LNCaP clone FGC (cell line): ENCODE results near the gene NEDD4L.
A peak's percentile ranks its signal among the peaks of the same experiment; 100 is the strongest.

Experiments
- DNase-seq: peaks from one replicate; pipeline ENCODE4 v3.0.0-alpha.2; 2011; ENCODE audit warnings: low read depth
- H3K4me3 ChIP-seq: 2 replicates; pipeline ENCODE4 v1.5.1; 2011; ENCODE audit warnings: mild to moderate bottlenecking, low read depth, low read length, control low read depth
- TF ChIP-seq, protein P1 (sequence below): IDR thresholded peaks from 2 replicates; pipeline ENCODE4 v1.5.1; 2012; ENCODE audit warnings: mild to moderate bottlenecking; ENCODE audit not compliant: control insufficient read depth, insufficient read depth; ENCODE audit errors: extremely low read depth

The NEDD4L gene

DNA sequence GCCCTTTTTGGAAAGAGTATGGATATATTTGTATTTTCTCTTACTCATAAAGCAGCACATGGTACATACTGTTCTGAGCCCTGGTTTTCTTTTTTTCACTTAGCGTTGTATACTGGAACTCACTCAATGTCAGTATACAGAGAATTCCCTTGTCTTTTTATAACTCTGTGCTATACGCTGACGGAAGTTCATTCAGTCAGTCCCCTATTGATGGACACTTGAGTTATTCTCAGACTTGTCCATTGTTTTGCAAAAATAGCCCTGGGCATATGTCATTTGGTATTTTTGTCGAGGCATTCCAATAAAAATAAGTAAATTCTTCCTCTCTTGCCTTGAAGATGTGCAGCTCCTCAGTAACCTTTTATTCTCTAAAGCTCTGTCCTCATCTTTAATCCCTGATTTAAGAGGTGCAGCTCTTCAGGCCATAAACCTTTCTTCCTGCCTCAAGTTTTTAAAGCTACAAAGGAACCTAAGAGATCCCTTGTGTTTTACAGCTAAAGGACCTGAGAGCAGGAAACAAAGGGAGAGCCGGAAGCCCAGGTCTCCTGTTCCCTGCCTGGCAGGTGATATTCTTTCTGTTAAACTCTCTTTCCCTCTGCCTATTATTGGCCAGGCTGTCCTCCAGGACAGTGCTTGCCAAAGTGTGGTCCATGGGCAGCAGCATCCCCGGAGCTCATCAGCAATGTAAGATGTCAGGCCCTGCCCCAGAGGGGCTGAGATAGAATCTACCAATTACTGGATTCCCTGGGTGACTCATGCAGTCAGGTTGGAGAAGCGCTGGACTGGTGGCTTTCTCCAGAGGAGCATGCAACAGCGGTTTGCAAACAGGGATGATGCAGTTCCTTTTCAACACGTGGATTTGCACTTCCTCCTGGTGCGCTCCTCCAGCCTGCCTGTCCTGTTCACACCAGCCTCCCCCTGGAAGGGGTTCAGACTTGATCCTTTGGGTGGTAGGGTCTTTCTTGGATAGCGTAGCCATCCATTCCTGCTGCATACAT lies 158.0 kb downstream of the NEDD4L start:
- TF ChIP-seq, protein P1, sequence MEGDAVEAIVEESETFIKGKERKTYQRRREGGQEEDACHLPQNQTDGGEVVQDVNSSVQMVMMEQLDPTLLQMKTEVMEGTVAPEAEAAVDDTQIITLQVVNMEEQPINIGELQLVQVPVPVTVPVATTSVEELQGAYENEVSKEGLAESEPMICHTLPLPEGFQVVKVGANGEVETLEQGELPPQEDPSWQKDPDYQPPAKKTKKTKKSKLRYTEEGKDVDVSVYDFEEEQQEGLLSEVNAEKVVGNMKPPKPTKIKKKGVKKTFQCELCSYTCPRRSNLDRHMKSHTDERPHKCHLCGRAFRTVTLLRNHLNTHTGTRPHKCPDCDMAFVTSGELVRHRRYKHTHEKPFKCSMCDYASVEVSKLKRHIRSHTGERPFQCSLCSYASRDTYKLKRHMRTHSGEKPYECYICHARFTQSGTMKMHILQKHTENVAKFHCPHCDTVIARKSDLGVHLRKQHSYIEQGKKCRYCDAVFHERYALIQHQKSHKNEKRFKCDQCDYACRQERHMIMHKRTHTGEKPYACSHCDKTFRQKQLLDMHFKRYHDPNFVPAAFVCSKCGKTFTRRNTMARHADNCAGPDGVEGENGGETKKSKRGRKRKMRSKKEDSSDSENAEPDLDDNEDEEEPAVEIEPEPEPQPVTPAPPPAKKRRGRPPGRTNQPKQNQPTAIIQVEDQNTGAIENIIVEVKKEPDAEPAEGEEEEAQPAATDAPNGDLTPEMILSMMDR, result no peak
- peak; percentile 73 for DNase-seq
- H3K4me3 ChIP-seq, result peak overlapping the region; percentile 26

DNA sequence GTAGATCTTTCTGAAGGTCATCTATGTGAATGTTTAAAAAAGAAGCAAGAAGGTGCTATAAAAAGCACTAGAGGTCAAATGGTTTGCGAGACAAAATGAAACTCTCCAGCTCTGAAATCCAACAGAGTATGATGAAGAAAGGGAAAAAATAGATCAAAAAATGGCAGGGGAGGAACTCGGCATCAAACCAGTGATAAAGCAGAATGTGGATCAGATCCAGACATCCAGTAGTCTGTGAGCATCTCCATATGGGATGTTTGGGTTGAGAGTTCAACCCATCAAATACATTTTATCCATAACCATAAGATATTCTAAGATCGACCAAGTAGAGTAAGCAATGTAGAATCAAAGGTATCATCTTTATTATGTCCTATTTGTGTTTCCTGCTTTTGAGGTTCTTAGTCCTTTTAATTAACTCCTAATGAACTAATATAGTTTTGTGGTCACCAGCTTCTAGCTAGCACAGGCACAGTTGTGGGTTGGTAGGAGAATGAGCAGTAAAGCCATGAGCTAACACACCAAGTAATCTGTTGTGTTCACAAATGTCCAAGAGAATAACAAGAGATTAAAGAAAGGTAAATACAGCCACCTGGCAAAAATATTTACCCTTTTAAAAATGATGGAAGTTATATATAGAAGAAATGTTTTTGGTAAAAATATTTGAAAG lies 160.9 kb downstream of the NEDD4L start:
- TF ChIP-seq, protein P1, result no peak
- DNase-seq, result no peak
- no peak overlapping the region for H3K4me3 ChIP-seq

DNA sequence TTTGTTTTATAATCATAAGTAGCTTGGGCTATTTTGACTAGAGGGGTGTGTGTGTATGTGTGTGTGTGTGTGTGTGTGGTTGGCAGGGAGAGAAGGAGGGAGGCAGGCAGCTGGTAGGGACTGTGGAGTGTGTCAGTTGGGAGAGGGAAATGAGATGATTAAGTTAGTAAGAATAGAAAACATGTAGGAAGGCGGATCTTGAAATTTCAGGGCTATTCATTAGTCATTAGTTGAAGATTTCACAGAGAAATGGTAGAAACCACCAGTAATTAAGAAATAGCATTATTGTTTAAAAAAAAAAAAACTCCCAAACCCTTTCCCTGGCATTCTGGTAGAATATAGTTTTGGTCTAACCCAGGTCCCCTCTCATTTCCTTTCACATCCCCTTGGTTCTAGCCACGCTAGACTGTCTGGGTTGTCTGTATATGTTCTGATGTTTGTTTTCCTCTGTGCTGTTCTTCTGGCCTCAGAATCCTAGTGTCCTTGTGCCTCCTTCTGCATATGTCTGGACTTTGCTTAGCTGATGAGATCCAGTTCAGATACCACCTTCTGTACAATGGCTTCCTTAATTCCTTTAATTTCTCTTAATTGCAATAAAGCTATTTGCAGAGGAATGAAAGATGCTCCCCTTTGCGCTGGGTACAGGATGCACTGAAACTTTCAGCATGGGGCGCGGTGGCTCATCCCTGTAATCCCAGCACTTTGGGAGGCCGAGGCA lies 161.6 kb downstream of the NEDD4L start:
- TF ChIP-seq, protein P1, result no peak
- no peak overlapping the region for H3K4me3 ChIP-seq
- no peak for DNase-seq

DNA sequence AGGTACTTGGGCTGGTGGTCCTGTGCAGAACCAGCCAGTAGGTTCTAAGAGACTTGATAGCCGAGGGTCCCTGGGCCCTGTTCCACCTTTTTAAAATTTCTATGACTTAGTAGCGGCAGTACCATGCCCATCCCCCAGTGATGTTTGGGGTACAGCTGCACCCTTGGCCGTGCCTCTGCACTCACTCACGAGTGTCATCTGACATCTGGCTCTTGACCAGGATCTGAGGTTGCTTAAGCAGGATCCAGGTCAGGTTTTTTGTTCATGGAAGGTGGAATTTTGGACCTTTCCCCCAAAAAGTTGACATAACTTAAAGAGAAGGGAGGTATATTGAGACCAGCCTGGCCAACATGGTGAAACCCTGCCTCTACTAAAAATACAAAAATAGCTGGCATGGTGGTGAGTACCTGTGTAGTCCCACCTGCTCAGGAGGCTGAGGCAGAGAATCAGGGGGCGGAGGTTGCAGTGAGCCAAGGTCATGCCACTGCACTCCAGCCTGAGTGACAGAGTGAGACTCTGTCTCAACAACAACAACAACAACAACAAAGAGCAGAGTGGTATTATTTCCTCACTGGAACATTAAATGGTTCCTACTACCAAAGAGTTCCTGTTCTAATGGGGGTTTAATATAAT lies 163.6 kb downstream of the NEDD4L start:
- no peak overlapping the region for H3K4me3 ChIP-seq
- no peak for DNase-seq
- TF ChIP-seq, protein P1, result no peak

DNA sequence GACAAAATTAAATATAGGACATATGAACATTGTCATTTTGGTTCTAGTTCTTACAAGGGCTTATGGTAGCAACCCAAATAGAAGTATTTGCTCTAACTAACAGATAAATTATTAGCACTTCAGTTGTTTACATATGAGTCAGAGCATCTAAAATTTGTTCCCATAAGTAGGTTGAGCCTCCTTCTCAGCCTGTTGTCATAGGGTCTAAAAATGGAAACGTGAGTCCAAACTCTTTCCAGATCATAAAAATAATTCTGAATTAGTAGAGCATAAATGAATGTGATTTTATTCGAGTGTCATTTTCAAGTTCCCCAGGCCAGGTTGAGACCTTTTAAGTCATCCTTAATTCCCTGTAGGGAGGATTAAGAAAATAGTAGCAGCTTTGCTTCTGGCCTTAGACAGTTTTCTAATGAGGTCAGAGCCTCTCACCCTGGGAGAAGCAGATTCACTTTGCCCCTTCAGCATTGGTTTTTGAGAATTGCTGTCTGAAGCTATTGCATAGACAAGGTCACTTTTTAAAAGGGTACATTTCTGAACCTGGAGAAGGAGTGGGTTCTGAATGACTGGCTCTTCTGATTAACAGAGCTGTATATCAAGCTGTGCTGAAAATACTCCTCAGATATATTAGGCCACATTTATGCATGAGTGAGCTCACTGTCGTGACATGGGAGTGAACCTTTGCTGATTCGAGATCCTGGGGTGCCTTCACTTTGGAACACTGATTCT lies 164.3 kb downstream of the NEDD4L start:
- TF ChIP-seq, protein P1, result no peak
- no peak overlapping the region for H3K4me3 ChIP-seq
- DNase-seq, result no peak

DNA sequence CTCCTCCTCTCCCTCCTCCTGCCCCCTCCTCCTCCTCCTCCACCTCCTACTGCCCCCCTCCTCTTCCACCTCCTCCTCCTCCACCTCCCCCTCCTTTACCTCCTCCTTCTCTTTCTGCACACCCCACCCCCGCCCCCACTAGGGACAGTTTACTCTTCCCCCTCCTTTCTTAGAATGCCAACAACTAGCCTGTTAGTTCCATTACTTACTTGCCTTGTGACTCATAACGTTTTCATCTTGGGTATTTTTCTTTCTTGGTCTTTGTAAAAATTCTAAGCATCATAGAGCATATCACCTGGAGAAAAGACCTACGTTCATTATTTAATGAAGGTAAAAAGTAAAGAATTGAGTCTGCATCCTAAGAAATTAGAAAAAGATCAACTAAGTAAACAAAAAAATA lies 165.3 kb downstream of the NEDD4L start:
- no peak overlapping the region for H3K4me3 ChIP-seq
- TF ChIP-seq, protein P1, result no peak
- DNase-seq, result no peak
